Measurements from ENCODE around the gene VANGL2. TPM values are rescaled to one million over a fixed set of nuclear protein-coding genes. Genes with fewer than 3 reads are reported as not detected.

The VANGL2 gene
- total and polyA plus RNA-seq, 8 donors = 0.45 to 7.4 (median 2.8) TPM

- 75 to 93% (median 88%) methylated on average over 1 of the region's 1 CpG for WGBS, 5 donors
- no peak for TF ChIP-seq POLR2AphosphoS5 (IDR thresholded peaks at IDR 0.05)
- TF ChIP-seq POLR2A (IDR thresholded peaks at IDR 0.05) = no peak
- TF ChIP-seq EP300 (IDR thresholded peaks at IDR 0.05) = no peak
- no peak for TF ChIP-seq CTCF (IDR thresholded peaks at IDR 0.05)
- Histone ChIP-seq H3K4me3 (no peak overlapping the region), H3K36me3 (no peaks in the 10 kb centered on the region), H3K4me1 (no peaks in the 10 kb centered on the region), H3K9me3 (no peaks in the 10 kb centered on the region), H3K27me3 (no peaks in the 10 kb centered on the region), H3K27ac (no peak overlapping the region)
- DNase-seq = peak in 1 of 2 donors; percentile 7
- intact Hi-C loops (cut with DNase I; ENCODE audit: low total_unique reads) = no loop called here
These were observed 70.9 kb downstream of the VANGL2 start for GRCh38 chr1:160471253-160471652.

GRCh38 chr1:160472112-160472511 is 71.7 kb downstream of the VANGL2 start:
- whole genome bisulfite sequencing, 5 donors = 87 to 93% (median 92%) methylated on average over 3 of the region's 3 CpGs
- no peaks in the 10 kb centered on the region for H3K9me3 ChIP-seq
- no peak for DNase-seq
- no peak overlapping the region for H3K27ac ChIP-seq
- no peaks in the 10 kb centered on the region for H3K36me3 ChIP-seq
- TF ChIP-seq POLR2AphosphoS5 (IDR thresholded peaks at IDR 0.05) (no peak), EP300 (IDR thresholded peaks at IDR 0.05) (no peak), POLR2A (IDR thresholded peaks at IDR 0.05) (no peak), CTCF (IDR thresholded peaks at IDR 0.05) (no peak)
- no peak overlapping the region for H3K4me3 ChIP-seq
- H3K27me3 ChIP-seq = no peaks in the 10 kb centered on the region
- H3K4me1 ChIP-seq = no peaks in the 10 kb centered on the region
- intact Hi-C loops (cut with DNase I; ENCODE audit: low total_unique reads) = no loop called here

GRCh38 chr1:160474392-160475242 is 74.3 kb downstream of the VANGL2 start:
- DNase-seq = no peak
- no peak for TF ChIP-seq EP300 (IDR thresholded peaks at IDR 0.05)
- no peak for TF ChIP-seq CTCF (IDR thresholded peaks at IDR 0.05)
- no peak for TF ChIP-seq POLR2A (IDR thresholded peaks at IDR 0.05)
- TF ChIP-seq POLR2AphosphoS5 (IDR thresholded peaks at IDR 0.05) = no peak
- WGBS, 5 donors = 78 to 92% (median 89%) methylated on average over 1 of the region's 1 CpG
- Histone ChIP-seq H3K4me1 (no peaks in the 10 kb centered on the region), H3K4me3 (no peak overlapping the region), H3K27ac (no peak overlapping the region), H3K27me3 (no peaks in the 10 kb centered on the region), H3K36me3 (no peaks in the 10 kb centered on the region), H3K9me3 (no peaks in the 10 kb centered on the region)
- intact Hi-C loops (cut with DNase I; ENCODE audit: low total_unique reads) = no loop called here

Small RNA genes lying within 50 kb of the gene (small RNA-seq; reads per million reads assigned to genes)
- gene RNU4-42P = 0 to 0.20 (median 0) reads per million in 4 donors

Other genes with a start within 250 kb of the VANGL2 start
- gene ATP1A4, start 249.0 kb upstream of the VANGL2 start, total RNA-seq = under 1 TPM in 1 of 5 donors, not detected in 4; 0.37 TPM
- under 1 TPM in 1 of 3 donors, not detected in 2; 0.05 TPM for gene ATP1A4, start 249.0 kb upstream of the VANGL2 start, polyA plus RNA-seq
- under 1 TPM in 1 of 5 donors, not detected in 4; 0.55 TPM for gene CASQ1, start 210.0 kb upstream of the VANGL2 start, total RNA-seq
- gene CASQ1, start 210.0 kb upstream of the VANGL2 start, polyA plus RNA-seq = under 1 TPM in 2 of 3 donors, not detected in 1; 0.48 to 0.61 TPM
- gene PEA15, start 195.2 kb upstream of the VANGL2 start, total RNA-seq = 10 to 100 TPM; 26.3 to 75.4 (median 34.8) TPM
- 100 to 1,000 TPM in 2 of 3 donors, 10 to 100 TPM in 1; 69.4 to 127 (median 107) TPM for gene PEA15, start 195.2 kb upstream of the VANGL2 start, polyA plus RNA-seq
- gene DCAF8, start 138.0 kb upstream of the VANGL2 start, total RNA-seq = 100 to 1,000 TPM in 3 of 5 donors, 10 to 100 TPM in 2; 85.8 to 267 (median 148) TPM
- 10 to 100 TPM; 39.4 to 45.1 (median 40.7) TPM for gene DCAF8, start 138.0 kb upstream of the VANGL2 start, polyA plus RNA-seq
- gene PEX19, start 115.4 kb upstream of the VANGL2 start, total RNA-seq = 100 to 1,000 TPM in 1 of 5 donors, 10 to 100 TPM in 3, 1 to 10 TPM in 1; 9.3 to 117 (median 56.0) TPM
- gene PEX19, start 115.4 kb upstream of the VANGL2 start, polyA plus RNA-seq = 10 to 100 TPM; 15.7 to 29.3 (median 25.4) TPM
- 100 to 1,000 TPM in 4 of 5 donors, 10 to 100 TPM in 1; 64.8 to 243 (median 124) TPM for gene COPA, start 57.3 kb upstream of the VANGL2 start, total RNA-seq
- gene COPA, start 57.3 kb upstream of the VANGL2 start, polyA plus RNA-seq = 10 to 100 TPM; 42.4 to 57.0 (median 49.2) TPM
- 100 to 1,000 TPM in 1 of 5 donors, 10 to 100 TPM in 4; 18.2 to 123 (median 71.0) TPM for gene NCSTN, start 57.2 kb upstream of the VANGL2 start, total RNA-seq
- gene NCSTN, start 57.2 kb upstream of the VANGL2 start, polyA plus RNA-seq = 10 to 100 TPM; 14.5 to 37.0 (median 34.6) TPM
- gene NHLH1, start 33.5 kb upstream of the VANGL2 start, total RNA-seq = not detected
- under 1 TPM in 1 of 3 donors, not detected in 2; 0.08 TPM for gene NHLH1, start 33.5 kb upstream of the VANGL2 start, polyA plus RNA-seq
- gene SLAMF6, start 122.7 kb downstream of the VANGL2 start, total RNA-seq = 10 to 100 TPM in 2 of 5 donors, 1 to 10 TPM in 1, under 1 TPM in 1, not detected in 1; 0.37 to 18.1 (median 8.1) TPM
- 1 to 10 TPM in 2 of 3 donors, under 1 TPM in 1; 0.19 to 1.1 (median 1.1) TPM for gene SLAMF6, start 122.7 kb downstream of the VANGL2 start, polyA plus RNA-seq
- 1 to 10 TPM; 1.3 to 7.6 (median 2.8) TPM for gene CD84, start 178.9 kb downstream of the VANGL2 start, total RNA-seq
- under 1 TPM; 0.23 to 0.75 (median 0.46) TPM for gene CD84, start 178.9 kb downstream of the VANGL2 start, polyA plus RNA-seq
- gene SLAMF1, start 246.5 kb downstream of the VANGL2 start, total RNA-seq = 1 to 10 TPM in 2 of 5 donors, not detected in 3; 3.1 to 4.1 TPM
- gene SLAMF1, start 246.5 kb downstream of the VANGL2 start, polyA plus RNA-seq = under 1 TPM; 0.12 to 0.92 (median 0.25) TPM